HL-60 (cell line): ENCODE results near the gene GPR162.

ENCODE experiments used
- DNase-seq, 2 experiments: peaks; one replicate each; pipeline ENCODE4 v3.0.0-alpha.2; 2010 to 2020; ENCODE audit warnings: low read depth in 1 of 2, low spot score in 1 of 2
- H3K27ac ChIP-seq: fragments of 250-450 bp; sonication (Bioruptor Pico); replicated peaks from 2 replicates; pipeline ENCODE4 v1.5.1; 2020; ENCODE audit warnings: mild to moderate bottlenecking, moderate library complexity
- H3K27me3 ChIP-seq: fragments of 250-450 bp; sonication (Bioruptor Pico); 2 replicates; pipeline ENCODE4 v1.5.1; 2021; ENCODE audit warnings: mild to moderate bottlenecking, moderate library complexity; ENCODE audit not compliant: insufficient read depth, poor library complexity, severe bottlenecking
- H3K4me3 ChIP-seq: replicated peaks from 2 replicates; pipeline ENCODE4 v1.5.1; 2011; ENCODE audit warnings: mild to moderate bottlenecking, control low read depth, low read length; ENCODE audit not compliant: insufficient read depth
- GABPA ChIP-seq: IDR thresholded peaks from 2 replicates; pipeline ENCODE4 v1.6.1; 2012; ENCODE audit warnings: low read depth
- POLR2AphosphoS5 ChIP-seq: IDR thresholded peaks from 2 replicates; pipeline ENCODE4 v1.6.1; 2012; ENCODE audit warnings: low read depth
- SPI1 ChIP-seq: IDR thresholded peaks from 2 replicates; pipeline ENCODE4 v1.6.1; 2012; ENCODE audit warnings: low read depth, mild to moderate bottlenecking, borderline replicate concordance
- TF ChIP-seq, protein P1 (sequence below): IDR thresholded peaks from one replicate; pipeline ENCODE4 v1.5.1; 2011; ENCODE audit warnings: low read length, control low read depth, inconsistent platforms; ENCODE audit not compliant: insufficient read depth
- TF ChIP-seq, protein P2 (sequence below): IDR thresholded peaks from 2 replicates; pipeline ENCODE4 v1.6.1; 2012; ENCODE audit warnings: low read depth; ENCODE audit not compliant: insufficient replicate concordance

The GPR162 gene

DNA sequence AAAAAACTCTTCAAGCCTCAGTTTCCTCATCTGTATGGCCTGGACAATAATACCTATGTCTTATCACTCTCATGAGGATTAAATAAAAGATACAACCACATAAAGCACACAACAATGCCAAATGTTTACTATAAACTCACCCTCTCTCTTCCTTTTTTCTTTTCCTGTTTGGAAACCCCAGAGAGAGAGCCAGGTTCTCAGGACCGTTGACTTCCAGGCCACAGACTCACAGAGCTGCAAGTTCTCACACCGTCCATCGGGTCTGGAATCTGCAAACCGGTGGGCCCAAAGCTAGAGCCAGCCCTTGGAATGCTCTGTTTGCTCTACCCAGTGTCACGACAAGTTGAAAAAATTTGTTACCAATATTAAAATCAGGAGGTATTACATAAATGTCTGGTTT lies 36.9 kb upstream of the GPR162 start:
- no peak for DNase-seq
- Histone ChIP-seq H3K4me3 (no peak overlapping the region), H3K27ac (peak overlapping the region; percentile 26), H3K27me3 (no peaks in the 10 kb centered on the region)
- TF ChIP-seq POLR2AphosphoS5, result no peak
- TF ChIP-seq SPI1, result peak; percentile 14; the same call in 1 of the 2 replicates

DNA sequence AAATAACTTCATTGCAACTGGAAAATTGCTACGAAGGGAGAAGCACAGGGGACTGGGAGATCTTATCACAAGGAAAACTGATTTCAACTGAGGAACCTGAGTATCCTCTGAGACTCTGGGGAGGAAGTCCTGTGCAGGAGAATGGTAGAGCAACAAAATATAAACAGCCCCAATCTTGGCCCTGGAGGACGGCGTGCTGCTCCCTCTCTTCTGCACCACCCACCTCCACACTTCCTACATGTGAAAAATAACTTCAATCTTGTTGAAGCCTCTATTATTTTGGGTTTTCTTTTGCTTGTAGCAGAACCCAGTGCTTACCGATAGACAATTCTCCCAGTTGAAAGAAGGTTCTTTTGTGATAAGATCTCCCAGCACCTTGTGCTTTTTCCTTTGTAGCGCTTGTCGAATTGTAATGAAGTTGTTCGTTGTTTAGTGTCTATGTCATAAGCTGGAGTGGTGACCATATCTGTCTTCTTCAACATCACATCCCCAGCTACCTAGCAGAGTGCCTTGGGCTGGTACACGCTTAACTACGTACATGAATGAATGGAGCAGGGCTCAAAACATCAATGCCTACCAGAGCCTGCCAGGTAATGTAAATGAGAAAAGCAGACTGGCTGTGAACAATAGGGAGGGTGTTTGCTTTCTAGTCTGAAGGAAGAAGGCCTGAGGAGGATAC lies 35.1 kb upstream of the GPR162 start:
- Histone ChIP-seq H3K27ac (no peak overlapping the region), H3K4me3 (no peak overlapping the region), H3K27me3 (no peaks in the 10 kb centered on the region)
- TF ChIP-seq, protein P1, sequence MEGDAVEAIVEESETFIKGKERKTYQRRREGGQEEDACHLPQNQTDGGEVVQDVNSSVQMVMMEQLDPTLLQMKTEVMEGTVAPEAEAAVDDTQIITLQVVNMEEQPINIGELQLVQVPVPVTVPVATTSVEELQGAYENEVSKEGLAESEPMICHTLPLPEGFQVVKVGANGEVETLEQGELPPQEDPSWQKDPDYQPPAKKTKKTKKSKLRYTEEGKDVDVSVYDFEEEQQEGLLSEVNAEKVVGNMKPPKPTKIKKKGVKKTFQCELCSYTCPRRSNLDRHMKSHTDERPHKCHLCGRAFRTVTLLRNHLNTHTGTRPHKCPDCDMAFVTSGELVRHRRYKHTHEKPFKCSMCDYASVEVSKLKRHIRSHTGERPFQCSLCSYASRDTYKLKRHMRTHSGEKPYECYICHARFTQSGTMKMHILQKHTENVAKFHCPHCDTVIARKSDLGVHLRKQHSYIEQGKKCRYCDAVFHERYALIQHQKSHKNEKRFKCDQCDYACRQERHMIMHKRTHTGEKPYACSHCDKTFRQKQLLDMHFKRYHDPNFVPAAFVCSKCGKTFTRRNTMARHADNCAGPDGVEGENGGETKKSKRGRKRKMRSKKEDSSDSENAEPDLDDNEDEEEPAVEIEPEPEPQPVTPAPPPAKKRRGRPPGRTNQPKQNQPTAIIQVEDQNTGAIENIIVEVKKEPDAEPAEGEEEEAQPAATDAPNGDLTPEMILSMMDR, result no peak
- TF ChIP-seq SPI1, result peak; percentile 27; the same call in 1 of the 2 replicates
- no peak for TF ChIP-seq POLR2AphosphoS5
- TF ChIP-seq GABPA, result no peak
- DNase-seq, result no peak

DNA sequence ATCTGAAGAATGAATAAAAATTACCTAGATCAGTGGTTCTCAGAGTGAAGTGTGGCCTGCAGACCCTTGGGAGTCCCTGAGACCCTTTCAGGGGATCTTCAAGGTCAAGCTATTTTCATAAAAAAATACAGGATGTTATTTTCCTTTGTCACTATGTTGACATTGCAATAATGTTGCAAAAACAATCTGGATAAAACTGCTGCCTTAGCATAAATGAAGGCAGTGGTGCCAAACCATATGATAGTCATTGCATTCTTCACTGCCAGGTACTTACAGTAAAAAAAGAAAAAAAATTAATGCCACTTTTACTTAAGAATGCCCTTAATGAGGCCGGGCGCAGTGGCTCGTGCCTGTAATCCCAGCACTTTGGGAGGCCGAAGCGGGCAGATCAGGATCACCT lies 34.3 kb upstream of the GPR162 start:
- Histone ChIP-seq H3K27ac (no peak overlapping the region), H3K4me3 (no peak overlapping the region), H3K27me3 (no peaks in the 10 kb centered on the region)
- TF ChIP-seq, protein P1, result no peak
- no peak for TF ChIP-seq SPI1
- TF ChIP-seq, protein P2, sequence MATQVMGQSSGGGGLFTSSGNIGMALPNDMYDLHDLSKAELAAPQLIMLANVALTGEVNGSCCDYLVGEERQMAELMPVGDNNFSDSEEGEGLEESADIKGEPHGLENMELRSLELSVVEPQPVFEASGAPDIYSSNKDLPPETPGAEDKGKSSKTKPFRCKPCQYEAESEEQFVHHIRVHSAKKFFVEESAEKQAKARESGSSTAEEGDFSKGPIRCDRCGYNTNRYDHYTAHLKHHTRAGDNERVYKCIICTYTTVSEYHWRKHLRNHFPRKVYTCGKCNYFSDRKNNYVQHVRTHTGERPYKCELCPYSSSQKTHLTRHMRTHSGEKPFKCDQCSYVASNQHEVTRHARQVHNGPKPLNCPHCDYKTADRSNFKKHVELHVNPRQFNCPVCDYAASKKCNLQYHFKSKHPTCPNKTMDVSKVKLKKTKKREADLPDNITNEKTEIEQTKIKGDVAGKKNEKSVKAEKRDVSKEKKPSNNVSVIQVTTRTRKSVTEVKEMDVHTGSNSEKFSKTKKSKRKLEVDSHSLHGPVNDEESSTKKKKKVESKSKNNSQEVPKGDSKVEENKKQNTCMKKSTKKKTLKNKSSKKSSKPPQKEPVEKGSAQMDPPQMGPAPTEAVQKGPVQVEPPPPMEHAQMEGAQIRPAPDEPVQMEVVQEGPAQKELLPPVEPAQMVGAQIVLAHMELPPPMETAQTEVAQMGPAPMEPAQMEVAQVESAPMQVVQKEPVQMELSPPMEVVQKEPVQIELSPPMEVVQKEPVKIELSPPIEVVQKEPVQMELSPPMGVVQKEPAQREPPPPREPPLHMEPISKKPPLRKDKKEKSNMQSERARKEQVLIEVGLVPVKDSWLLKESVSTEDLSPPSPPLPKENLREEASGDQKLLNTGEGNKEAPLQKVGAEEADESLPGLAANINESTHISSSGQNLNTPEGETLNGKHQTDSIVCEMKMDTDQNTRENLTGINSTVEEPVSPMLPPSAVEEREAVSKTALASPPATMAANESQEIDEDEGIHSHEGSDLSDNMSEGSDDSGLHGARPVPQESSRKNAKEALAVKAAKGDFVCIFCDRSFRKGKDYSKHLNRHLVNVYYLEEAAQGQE, result no peak
- no peak for TF ChIP-seq POLR2AphosphoS5
- TF ChIP-seq GABPA, result no peak
- no peak for DNase-seq

DNA sequence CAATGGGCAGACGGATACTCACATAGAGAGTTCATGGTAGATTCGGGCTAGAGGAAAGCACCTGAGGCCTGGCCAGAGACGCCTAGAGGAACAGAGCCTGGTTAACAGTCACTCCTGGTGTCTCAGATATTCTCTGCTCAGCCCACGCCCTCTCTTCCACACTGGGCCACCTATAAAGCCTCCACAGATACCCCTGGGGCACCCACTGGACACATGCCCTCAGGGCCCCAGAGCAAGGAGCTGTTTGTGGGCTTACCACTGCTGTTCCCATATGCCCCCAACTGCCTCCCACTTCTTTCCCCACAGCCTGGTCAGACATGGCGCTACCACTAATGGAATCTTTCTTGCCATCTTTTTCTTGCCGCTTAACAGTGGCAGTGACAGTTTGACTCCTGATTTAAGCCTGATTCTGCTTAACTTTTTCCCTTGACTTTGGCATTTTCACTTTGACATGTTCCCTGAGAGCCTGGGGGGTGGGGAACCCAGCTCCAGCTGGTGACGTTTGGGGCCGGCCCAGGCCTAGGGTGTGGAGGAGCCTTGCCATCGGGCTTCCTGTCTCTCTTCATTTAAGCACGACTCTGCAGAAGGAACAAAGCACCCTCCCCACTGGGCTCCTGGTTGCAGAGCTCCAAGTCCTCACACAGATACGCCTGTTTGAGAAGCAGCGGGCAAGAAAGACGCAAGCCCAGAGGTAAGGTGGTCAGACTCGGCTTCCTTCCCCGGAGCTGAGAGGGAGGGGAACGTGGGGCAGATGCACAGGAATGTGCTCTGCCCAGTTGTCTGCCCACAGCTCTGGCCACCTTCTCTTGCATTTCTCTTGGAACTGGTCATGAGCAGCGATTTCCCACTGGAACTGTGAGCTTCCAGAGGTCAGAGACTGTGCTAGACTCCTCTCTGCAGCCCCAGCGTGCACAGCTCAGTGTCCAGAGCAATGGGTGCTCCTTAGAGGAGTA lies 32.4 kb upstream of the GPR162 start, which contains the start of gene CD4:
Gene CD4, plus strand, starts transcription at position 557 of the 953 bp plus-strand sequence. CDS start 10,611 bp downstream, outside the sequence.
- TF ChIP-seq GABPA (peak; percentile 19; the same call in 1 of the 2 replicates), POLR2AphosphoS5 (peak; percentile 92), SPI1 (peak; percentile 46; the same call in 1 of the 2 replicates)
- TF ChIP-seq, protein P2, result peak; percentile 80
- TF ChIP-seq, protein P1, result no peak
- peak; percentile 88 to 95 for DNase-seq
- peak within 1 kb of the TSS; percentile 78 for H3K27ac ChIP-seq
- H3K4me3 ChIP-seq, result peak within 1 kb of the TSS; percentile 83
- no peaks in the 10 kb centered on the region for H3K27me3 ChIP-seq
